GM19043 (cell line): Measurements from ENCODE around the gene STRN4.

Experiments
- ATAC-seq: cut with Tn5 transposase; IDR thresholded peaks from one replicate; pipeline ENCODE4 v1.9.1; 2021; ENCODE audit warnings: low read depth; ENCODE audit not compliant: unreplicated experiment

STRN4 gene

GRCh38 chr19:46685189-46685588, 61.1 kb downstream of the STRN4 start:
- ATAC-seq, result no peak

DNA sequence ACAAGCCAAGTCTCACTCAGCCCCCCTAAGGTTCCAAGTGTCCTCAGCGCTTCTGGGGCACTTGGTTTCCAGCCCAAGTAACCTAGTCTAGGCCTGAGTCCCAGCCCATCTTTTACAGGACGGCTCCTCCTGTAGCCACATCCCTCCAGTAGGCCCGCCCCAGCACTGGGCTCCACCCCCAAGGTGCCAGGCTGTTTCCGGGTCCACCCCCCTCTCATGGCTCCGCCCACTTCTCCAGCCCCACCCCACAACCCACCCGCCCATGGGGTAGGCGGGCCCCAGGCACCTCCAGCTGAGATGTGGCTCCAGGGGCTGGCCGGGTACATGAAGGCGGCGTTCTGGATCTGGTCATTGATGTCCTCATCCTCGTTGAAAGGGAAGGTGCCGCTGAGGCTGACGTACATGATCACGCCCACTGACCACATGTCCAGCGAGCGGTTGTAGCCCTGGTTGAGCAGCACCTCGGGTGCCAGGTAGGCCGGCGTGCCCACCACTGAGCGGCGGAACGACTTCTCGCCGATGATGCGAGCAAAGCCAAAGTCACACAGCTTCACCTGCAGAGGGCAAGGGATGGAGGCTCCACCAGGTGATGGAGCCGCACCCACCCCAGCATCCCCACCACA, 68.0 kb downstream of the STRN4 start:
- ATAC-seq, result no peak

- ATAC-seq, result no peak
Observed at GRCh38 chr19:46674416-46675178, 71.7 kb downstream of the STRN4 start.

- no peak for ATAC-seq
Observed at GRCh38 chr19:46670813-46671212, 75.4 kb downstream of the STRN4 start.
